NB4 (cell line): ENCODE measurements around the gene NMNAT3.

Source experiments
- POLR2A ChIP-seq: IDR thresholded peaks from 2 replicates; pipeline ENCODE4 v1.6.1; 2011; ENCODE audit warnings: mild to moderate bottlenecking; ENCODE audit not compliant: insufficient read length; ENCODE audit errors: extremely low read depth
- TF ChIP-seq, protein P1 (sequence below): IDR thresholded peaks from one replicate; pipeline ENCODE4 v1.5.1; 2012; ENCODE audit warnings: low read depth, low read length
- TF ChIP-seq, protein P2 (sequence below): IDR thresholded peaks from 2 replicates; pipeline ENCODE4 v1.6.1; 2011; ENCODE audit warnings: low read depth, low read length

DNA sequence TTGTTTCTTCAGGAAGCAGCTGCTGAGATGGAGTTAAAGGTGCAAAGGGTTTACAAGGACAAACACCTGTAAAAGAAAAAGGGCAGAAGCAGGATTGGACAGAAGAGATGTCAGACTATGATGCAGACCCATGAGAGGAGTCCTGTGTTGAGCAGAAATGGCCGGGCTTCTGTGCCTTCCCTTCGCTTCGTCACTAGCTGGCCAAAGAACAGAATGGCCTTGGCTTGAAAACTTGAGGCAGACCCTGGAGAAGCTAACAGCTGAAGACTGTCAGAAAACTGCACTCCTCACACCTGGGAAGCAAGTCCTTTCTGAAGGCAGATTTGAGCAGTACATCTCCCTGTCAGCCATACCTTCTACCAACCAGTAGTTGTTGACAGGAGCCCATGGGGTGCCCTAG is 8.4 kb upstream of the NMNAT3 start:
- TF ChIP-seq, protein P1, sequence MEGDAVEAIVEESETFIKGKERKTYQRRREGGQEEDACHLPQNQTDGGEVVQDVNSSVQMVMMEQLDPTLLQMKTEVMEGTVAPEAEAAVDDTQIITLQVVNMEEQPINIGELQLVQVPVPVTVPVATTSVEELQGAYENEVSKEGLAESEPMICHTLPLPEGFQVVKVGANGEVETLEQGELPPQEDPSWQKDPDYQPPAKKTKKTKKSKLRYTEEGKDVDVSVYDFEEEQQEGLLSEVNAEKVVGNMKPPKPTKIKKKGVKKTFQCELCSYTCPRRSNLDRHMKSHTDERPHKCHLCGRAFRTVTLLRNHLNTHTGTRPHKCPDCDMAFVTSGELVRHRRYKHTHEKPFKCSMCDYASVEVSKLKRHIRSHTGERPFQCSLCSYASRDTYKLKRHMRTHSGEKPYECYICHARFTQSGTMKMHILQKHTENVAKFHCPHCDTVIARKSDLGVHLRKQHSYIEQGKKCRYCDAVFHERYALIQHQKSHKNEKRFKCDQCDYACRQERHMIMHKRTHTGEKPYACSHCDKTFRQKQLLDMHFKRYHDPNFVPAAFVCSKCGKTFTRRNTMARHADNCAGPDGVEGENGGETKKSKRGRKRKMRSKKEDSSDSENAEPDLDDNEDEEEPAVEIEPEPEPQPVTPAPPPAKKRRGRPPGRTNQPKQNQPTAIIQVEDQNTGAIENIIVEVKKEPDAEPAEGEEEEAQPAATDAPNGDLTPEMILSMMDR: no peak
- TF ChIP-seq, protein P2, sequence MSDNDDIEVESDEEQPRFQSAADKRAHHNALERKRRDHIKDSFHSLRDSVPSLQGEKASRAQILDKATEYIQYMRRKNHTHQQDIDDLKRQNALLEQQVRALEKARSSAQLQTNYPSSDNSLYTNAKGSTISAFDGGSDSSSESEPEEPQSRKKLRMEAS: no peak
- TF ChIP-seq POLR2A: no peak
